MCF 10A (cell line): Measurements from ENCODE around the gene DCHS2. TPM values are rescaled to one million over a fixed set of nuclear protein-coding genes. Genes with fewer than 3 reads are reported as not detected.

Source experiments
- BruUV-seq: library from RNA; stranded (reverse); fragments of 400-500 nt; replicated peaks from 2 replicates; lab custom pipeline; 2021; lab: Mats Ljungman, UMichigan
- CTCF ChIA-PET: fragments of 300-600 bp; sonication (Branson Sonifier 250); formaldehyde crosslinking; extraction: SDS; loops from one replicate; lab custom pipeline; 2021; ENCODE audit warnings: antibody characterized with exemption, inconsistent platforms; lab: Yijun Ruan, JAX
- POLR2A ChIA-PET: fragments of 300-600, 350-650 bp; sonication (Branson Sonifier 250); formaldehyde crosslinking; extraction: SDS; loops from one replicate; lab custom pipeline; 2020; ENCODE audit warnings: antibody characterized with exemption, inconsistent platforms; lab: Yijun Ruan, JAX
- DNase-seq: peaks from one replicate; pipeline ENCODE4 v3.0.0-alpha.2; 2018; ENCODE audit not compliant: unreplicated experiment
- H3K27ac Mint-ChIP-seq: one replicate; pipeline ENCODE4 v1.8.0; 2022; ENCODE audit warnings: mild to moderate bottlenecking, low read depth, mixed read lengths; ENCODE audit not compliant: unreplicated experiment
- H3K27me3 Mint-ChIP-seq: one replicate; pipeline ENCODE4 v1.8.0; 2022; ENCODE audit warnings: mixed read lengths; ENCODE audit not compliant: insufficient read depth, unreplicated experiment
- H3K36me3 Mint-ChIP-seq: one replicate; pipeline ENCODE4 v1.8.0; 2022; ENCODE audit warnings: mild to moderate bottlenecking, moderate library complexity, mixed read lengths; ENCODE audit not compliant: insufficient read depth, unreplicated experiment
- H3K4me1 Mint-ChIP-seq: one replicate; pipeline ENCODE4 v1.8.0; 2022; ENCODE audit warnings: mixed read lengths; ENCODE audit not compliant: insufficient read depth, unreplicated experiment
- H3K4me3 Mint-ChIP-seq: one replicate; pipeline ENCODE4 v1.8.0; 2022; ENCODE audit warnings: mild to moderate bottlenecking, moderate library complexity, mixed read lengths; ENCODE audit not compliant: unreplicated experiment
- H3K9me3 Mint-ChIP-seq: one replicate; pipeline ENCODE4 v1.8.0; 2022; ENCODE audit warnings: mixed read lengths; ENCODE audit not compliant: unreplicated experiment
- CTCF ChIP-seq: fragments of 200-600 bp; IDR thresholded peaks from one replicate; pipeline ENCODE4 v1.8.0; 2022; ENCODE audit warnings: antibody characterized with exemption, mild to moderate bottlenecking; ENCODE audit not compliant: unreplicated experiment
- intact Hi-C: fragments of 100-400 bp; cut with micrococcal nuclease; formaldehyde crosslinking; loops from 2 replicates; pipeline ENCODE4 v1.14.1; 2022
- total RNA-seq: library from RNA; stranded (reverse); gene quantifications from 2 replicates; pipeline ENCODE4 v1.2.3, GENCODE V29; 2022

DCHS2 gene
- total RNA-seq, 1 experiment from 2014 or later = 0.02 TPM

GRCh38 chr4:154307451-154307850, 184.1 kb downstream of the DCHS2 start:
- no peaks in the 10 kb centered on the region for H3K4me1 Mint-ChIP-seq
- H3K27me3 Mint-ChIP-seq = no peaks in the 10 kb centered on the region
- no peak overlapping the region for H3K27ac Mint-ChIP-seq
- ChIA-PET CTCF (no interaction called here), POLR2A (no interaction called here)
- no peak for DNase-seq
- peaks cover 5% of the 10 kb centered on the region for H3K36me3 Mint-ChIP-seq
- TF ChIP-seq CTCF = no peak
- intact Hi-C loops = no loop called here
- BruUV-seq = no TSS peak
- no peak overlapping the region for H3K4me3 Mint-ChIP-seq
- peaks cover 23% of the 10 kb centered on the region for H3K9me3 Mint-ChIP-seq

GRCh38 chr4:154305616-154306015, 186.0 kb downstream of the DCHS2 start:
- no TSS peak for BruUV-seq
- Mint-ChIP-seq H3K4me1 (no peaks in the 10 kb centered on the region), H3K27me3 (no peaks in the 10 kb centered on the region), H3K36me3 (peaks cover 5% of the 10 kb centered on the region), H3K27ac (no peak overlapping the region), H3K9me3 (peaks cover 23% of the 10 kb centered on the region), H3K4me3 (no peak overlapping the region)
- ChIA-PET CTCF (no interaction called here), POLR2A (interaction anchor here (0.6 kb wide), 1 partner anchor 319 kb away, joined by 3 read pairs; no protein-coding TSS in a partner anchor)
- no peak for DNase-seq
- intact Hi-C loops = no loop called here
- TF ChIP-seq CTCF = no peak

GRCh38 chr4:154304679-154305078, 186.9 kb downstream of the DCHS2 start:
- H3K4me3 Mint-ChIP-seq = no peak overlapping the region
- no TSS peak for BruUV-seq
- H3K27me3 Mint-ChIP-seq = no peaks in the 10 kb centered on the region
- no peak for TF ChIP-seq CTCF
- peaks cover 23% of the 10 kb centered on the region for H3K9me3 Mint-ChIP-seq
- H3K36me3 Mint-ChIP-seq = peaks cover 5% of the 10 kb centered on the region
- ChIA-PET CTCF (no interaction called here), POLR2A (no interaction called here)
- intact Hi-C loops = no loop called here
- peaks cover 4% of the 10 kb centered on the region for H3K4me1 Mint-ChIP-seq
- no peak for DNase-seq
- no peak overlapping the region for H3K27ac Mint-ChIP-seq

- TF ChIP-seq CTCF = no peak
- CTCF ChIA-PET = interaction anchor here (1.2 kb wide), 1 partner anchor 509 kb away, joined by 4 read pairs; no protein-coding TSS in a partner anchor
- BruUV-seq = no TSS peak
These were observed 196.8 kb downstream of the DCHS2 start for GRCh38 chr4:154294652-154295350.

More at GRCh38 chr4:154294652-154295350, 196.8 kb downstream of the DCHS2 start:
- H3K4me1 Mint-ChIP-seq = peaks cover 3% of the 10 kb centered on the region
- POLR2A ChIA-PET = interaction anchor here (0.5 kb wide), 1 partner anchor 525 kb away, joined by 3 read pairs; no protein-coding TSS in a partner anchor
- H3K4me3 Mint-ChIP-seq = no peak overlapping the region
- no peaks in the 10 kb centered on the region for H3K27me3 Mint-ChIP-seq
- intact Hi-C loops = no loop called here
- H3K36me3 Mint-ChIP-seq = no peaks in the 10 kb centered on the region
- no peak for DNase-seq
- no peak overlapping the region for H3K27ac Mint-ChIP-seq
- no peaks in the 10 kb centered on the region for H3K9me3 Mint-ChIP-seq
